ENCODE measurements around the gene KLK1. TPM values are rescaled to one million over a fixed set of nuclear protein-coding genes. Genes with fewer than 3 reads are reported as not detected.

Gene KLK1
- total and polyA plus RNA-seq, 10 of the 15 experiments (the other 5 are each of a cell fraction or from before 2014, with no cell fraction given), result 3.4 to 27.5 (median 20.2) TPM

DNA sequence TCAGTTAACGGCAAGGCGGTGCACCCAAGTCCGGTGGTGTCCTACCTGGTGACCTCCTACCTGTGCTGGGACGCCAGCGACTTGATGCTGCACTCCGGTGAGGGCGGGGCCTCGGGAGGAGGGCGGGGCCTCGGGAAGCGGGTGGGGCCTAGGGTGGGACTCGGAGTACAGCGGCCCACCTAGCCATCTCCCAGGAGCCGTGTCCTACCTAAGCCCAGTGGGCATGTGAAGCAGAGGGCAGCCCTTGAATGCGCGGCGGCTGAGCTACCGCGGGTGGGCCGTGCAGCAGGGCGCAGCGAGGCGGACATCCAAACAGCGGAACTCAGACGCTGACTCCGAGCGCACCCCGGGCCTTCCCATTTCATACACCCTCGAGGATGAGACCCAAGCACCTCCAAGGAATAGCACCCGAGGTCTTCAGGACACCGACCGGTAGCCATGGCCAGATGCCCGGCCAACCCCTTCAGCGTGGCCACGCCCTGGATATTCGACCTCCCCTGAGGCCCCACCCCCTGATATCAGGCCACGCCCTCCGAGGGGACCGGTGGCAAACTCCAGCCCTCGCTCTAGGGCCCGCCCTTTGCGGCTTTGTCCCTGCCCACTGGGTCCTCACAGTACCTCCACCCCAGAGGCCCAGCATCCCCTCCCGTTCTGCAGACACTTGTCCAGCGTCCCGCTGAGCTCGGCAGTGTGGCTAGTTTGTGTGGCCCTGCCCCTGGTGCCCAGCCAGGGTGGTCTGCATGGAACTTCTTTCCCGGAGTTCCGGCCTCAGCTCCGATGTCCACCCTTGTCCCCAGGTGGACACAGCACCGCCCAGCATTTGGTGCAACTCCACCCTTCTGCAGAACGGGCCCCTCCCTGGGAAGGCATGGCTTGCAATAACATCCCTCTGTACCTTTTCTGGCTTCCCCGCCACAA lies 5.4 kb downstream of the KLK1 start (continued):
- no peak for TF ChIP-seq SMAD1 (IDR thresholded peaks at IDR 0.05; ENCODE audit: low read depth, partially characterized antibody)
- no peak for TF ChIP-seq CHD4 (IDR thresholded peaks at IDR 0.05)
- TF ChIP-seq YBX1 (IDR thresholded peaks at IDR 0.05), result no peak
- peak; percentile 1 for TF ChIP-seq CUX1 (IDR thresholded peaks at IDR 0.05; ENCODE audit: insufficient replicate concordance, low read depth, low read length)

DNA sequence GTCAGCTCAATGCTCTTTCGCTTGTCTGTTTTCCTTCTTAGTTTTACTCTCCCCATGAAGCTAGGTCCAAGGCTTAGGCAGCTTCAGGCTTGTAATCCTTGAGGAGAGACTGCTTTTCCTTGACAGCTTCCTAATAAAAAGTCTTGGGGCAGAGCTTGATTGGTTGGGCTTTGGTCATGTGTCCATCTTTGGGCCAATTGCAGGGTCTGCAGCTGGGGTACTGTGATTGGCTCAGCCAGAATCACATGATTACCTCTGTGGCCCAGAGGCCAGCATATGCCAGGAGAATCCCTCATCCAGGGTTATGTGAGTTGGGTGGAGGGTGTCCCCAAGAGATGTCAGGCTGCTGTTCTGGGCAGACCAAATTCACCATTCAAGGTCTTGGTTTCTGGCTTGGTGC lies 8.1 kb downstream of the KLK1 start:
- intact Hi-C loops (cut with micrococcal nuclease; ENCODE audit: unreplicated experiment) (no loop called here), in situ Hi-C loops (cut with MboI) (loop anchor here (10.0 kb wide), 1 partner anchor 549 kb away; the partner anchor contains the start of genes CLDND2 and ETFB)
- H3K27me3 ChIP-seq (replicated peaks in 1 of 2; ENCODE audit: control insufficient read depth in 2 of 2, insufficient read depth in 2 of 2, low read length in 1 of 2), result no peaks in the 10 kb centered on the region

More for the DNA sequence above, 8.1 kb downstream of the KLK1 start:
- H3K27ac ChIP-seq (ENCODE audit: control insufficient read depth, insufficient read depth), result no peak overlapping the region
- TF ChIP-seq, protein P1, sequence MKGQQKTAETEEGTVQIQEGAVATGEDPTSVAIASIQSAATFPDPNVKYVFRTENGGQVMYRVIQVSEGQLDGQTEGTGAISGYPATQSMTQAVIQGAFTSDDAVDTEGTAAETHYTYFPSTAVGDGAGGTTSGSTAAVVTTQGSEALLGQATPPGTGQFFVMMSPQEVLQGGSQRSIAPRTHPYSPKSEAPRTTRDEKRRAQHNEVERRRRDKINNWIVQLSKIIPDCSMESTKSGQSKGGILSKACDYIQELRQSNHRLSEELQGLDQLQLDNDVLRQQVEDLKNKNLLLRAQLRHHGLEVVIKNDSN (IDR thresholded peaks at IDR 0.05; ENCODE audit: borderline replicate concordance, extremely low read length, insufficient read depth, low read depth, low read length), result peak; percentile 38
- 0 out of 2 replicates have a peak, but pooled peaks have one; percentile 61 for TF ChIP-seq NFYB (IDR thresholded peaks at IDR 0.05; ENCODE audit: insufficient read depth, low read depth, low read length)
- no peak for TF ChIP-seq IRF4 (IDR thresholded peaks at IDR 0.05; ENCODE audit: low read depth, low read length)
- no peak overlapping the region for H2AFZ ChIP-seq (ENCODE audit: control insufficient read depth, low read depth, low read length)
- peaks cover 4% of the 10 kb centered on the region for H3K79me2 ChIP-seq (ENCODE audit: control insufficient read depth, insufficient read depth, low read length)
- ChIA-PET CTCF (interaction anchor here (1.6 to 2.9 kb wide), 2 partner anchors 11 to 90 kb away, joined by 4 to 8 read pairs; no protein-coding TSS in a partner anchor), RAD21 (ENCODE audit: unreplicated experiment) (no interaction called here), POLR2A (interaction anchor here (1.0 kb wide), 1 partner anchor 24 kb away, joined by 5 read pairs; no protein-coding TSS in a partner anchor), SMC1A (ENCODE audit: uncharacterized antibody, unreplicated experiment) (interaction anchor here (1.0 to 1.7 kb wide), 3 partner anchors 10 to 79 kb away, joined by 4 to 5 read pairs (median 4); no protein-coding TSS in a partner anchor)
- no peaks in the 10 kb centered on the region for H3K36me3 ChIP-seq (ENCODE audit: control insufficient read depth in 2 of 2, insufficient read depth in 2 of 2, low read length in 1 of 2)
- FAIRE-seq (no peak), DNase-seq (ENCODE audit: low read depth, low spot score) (no peak), ATAC-seq (no peak)
- WGBS (ENCODE audit: insufficient coverage, insufficient replicate concordance, low lambda C conversion rate, missing lambda C conversion rate), result 100% methylated on average over 1 of the region's 1 CpG
- no peak overlapping the region for H3K4me2 ChIP-seq (ENCODE audit: control insufficient read depth, insufficient read depth)
- BruUV-seq (replicated peaks), result no TSS peak
- no peak overlapping the region for H3K4me3 ChIP-seq
- H4K20me1 ChIP-seq (ENCODE audit: control insufficient read depth, insufficient read depth), result no peaks in the 10 kb centered on the region
- peaks cover 3% of the 10 kb centered on the region; the same call in 2 of the 3 replicates for H3K9me3 ChIP-seq (replicated peaks; ENCODE audit: control insufficient read depth, insufficient read depth, low read length)
- peaks cover 30% of the 10 kb centered on the region for H3K4me1 ChIP-seq (ENCODE audit: control insufficient read depth, insufficient read depth, low read length)
- no peak overlapping the region for H3K9ac ChIP-seq (ENCODE audit: control insufficient read depth, insufficient read depth, low read length)
